HG02981 (cell line): ENCODE results near the gene MEIOB.
"Not testable (repeated sequence)": the region's sequence is repeated elsewhere in the genome, so short reads cannot be mapped to it uniquely, and the experiment has no call there.

Experiments
- ATAC-seq: cut with Tn5 transposase; IDR thresholded peaks from one replicate; pipeline ENCODE4 v1.9.1; 2021; ENCODE audit warnings: mild to moderate bottlenecking, moderate library complexity; ENCODE audit not compliant: unreplicated experiment

MEIOB gene

GRCh38 chr16:1871974-1872635, at the start of gene MEIOB:
Gene MEIOB (minus strand): TSS chr16:1872164. CDS start chr16:1868175, 3,989 bp downstream.
- no peak for ATAC-seq

- ATAC-seq, result no peak
These were observed 48.8 kb upstream of the MEIOB start for GRCh38 chr16:1920727-1921171.

- ATAC-seq, result not testable (repeated sequence)
These were observed 48.2 kb upstream of the MEIOB start for GRCh38 chr16:1920122-1920521.

- ATAC-seq, result no peak
These were observed 47.5 kb upstream of the MEIOB start for GRCh38 chr16:1919327-1919998.

GRCh38 chr16:1918351-1919326, 46.7 kb upstream of the MEIOB start, which contains the start of gene HS3ST6:
Gene HS3ST6 (minus strand): TSS chr16:1918415. CDS start chr16:1918323, 92 bp downstream.
- no peak for ATAC-seq

- no peak for ATAC-seq
These were observed 45.8 kb upstream of the MEIOB start for GRCh38 chr16:1917665-1918350.

GRCh38 chr16:1917056-1917664, 45.2 kb upstream of the MEIOB start:
- no peak for ATAC-seq

GRCh38 chr16:1916640-1916990, 44.7 kb upstream of the MEIOB start:
- ATAC-seq, result no peak

GRCh38 chr16:1915732-1916639, 44.0 kb upstream of the MEIOB start:
- no peak for ATAC-seq

- no peak for ATAC-seq
These were observed 43.0 kb upstream of the MEIOB start for GRCh38 chr16:1914988-1915387.

- no peak for ATAC-seq
These were observed 42.2 kb upstream of the MEIOB start for GRCh38 chr16:1914084-1914608.

GRCh38 chr16:1913327-1914083, 41.5 kb upstream of the MEIOB start:
- no peak for ATAC-seq

- ATAC-seq, result no peak
These were observed 40.2 kb upstream of the MEIOB start for GRCh38 chr16:1912215-1912543.

- no peak for ATAC-seq
These were observed 39.7 kb upstream of the MEIOB start for GRCh38 chr16:1911467-1912214.

- no peak for ATAC-seq
These were observed 37.7 kb upstream of the MEIOB start for GRCh38 chr16:1909561-1910231.

GRCh38 chr16:1908983-1909382, 37.0 kb upstream of the MEIOB start:
- no peak for ATAC-seq

GRCh38 chr16:1908184-1908583, 36.2 kb upstream of the MEIOB start:
- ATAC-seq, result no peak
